ENCODE data around the gene TANGO2.

GRCh38 chr22:20016734-20017621 lies 3.9 kb upstream of the TANGO2 start, which contains the start of gene ARVCF:
- TF ChIP-seq CTCF (conservative IDR thresholded peaks at IDR 0.05 in 1 of 2, IDR thresholded peaks at IDR 0.05 in 1 of 2; ENCODE audit: extremely low read depth in 1 of 2, insufficient read depth in 1 of 2, low read depth in 1 of 2, low read length in 2 of 2) (peak in 1 of 2 donors; percentile 25), EZH2 (IDR thresholded peaks at IDR 0.05; ENCODE audit: borderline replicate concordance, low read length) (no peak)

Measured in mammary epithelial cell (primary cell).